Large intestine (tissue), 3 donors: ENCODE data around the gene SKIDA1. TPM values are rescaled to one million over a fixed set of nuclear protein-coding genes. Genes with fewer than 3 reads are reported as not detected.

ENCODE experiments used
- DNase-seq, 2 donors: peaks; one replicate each; pipeline versions ENCODE4 v3.0.0 to v3.0.0-alpha.2; 2013
- H3K27ac ChIP-seq: one replicate; pipeline ENCODE4 v1.5.1; 2013; ENCODE audit warnings: low read length
- H3K27me3 ChIP-seq: 2 replicates; pipeline ENCODE4 v1.6.1; 2013; ENCODE audit warnings: low read length; ENCODE audit not compliant: control insufficient read depth, insufficient read depth
- H3K36me3 ChIP-seq: 2 replicates; pipeline ENCODE4 v1.6.1; 2013; ENCODE audit warnings: low read length; ENCODE audit not compliant: control insufficient read depth, insufficient read depth
- H3K4me1 ChIP-seq: one replicate; pipeline ENCODE4 v1.6.1; 2013; ENCODE audit warnings: low read length; ENCODE audit not compliant: control insufficient read depth, insufficient read depth
- H3K4me3 ChIP-seq: one replicate; pipeline ENCODE4 v1.5.1; 2013; ENCODE audit warnings: low read length
- H3K9me3 ChIP-seq: one replicate; pipeline ENCODE4 v1.6.1; 2013; ENCODE audit warnings: mild to moderate bottlenecking, low read depth, low read length, moderate library complexity; ENCODE audit not compliant: control insufficient read depth
- WGBS: methylation state at CpG from one replicate; pipeline ENCODE4 v1.1.5; 2013; ENCODE audit warnings: low lambda C conversion rate; ENCODE audit not compliant: insufficient coverage; 5-methylcytosine and 5-hydroxymethylcytosine counted together
- polyA plus RNA-seq: library from polyadenylated mRNA; unstranded; fragments of 120-200 nt; gene quantifications from one replicate; pipeline ENCODE4 v1.2.1, GENCODE V29; 2013

Gene SKIDA1
- polyA plus RNA-seq, 1 donor = 1.9 TPM

DNA sequence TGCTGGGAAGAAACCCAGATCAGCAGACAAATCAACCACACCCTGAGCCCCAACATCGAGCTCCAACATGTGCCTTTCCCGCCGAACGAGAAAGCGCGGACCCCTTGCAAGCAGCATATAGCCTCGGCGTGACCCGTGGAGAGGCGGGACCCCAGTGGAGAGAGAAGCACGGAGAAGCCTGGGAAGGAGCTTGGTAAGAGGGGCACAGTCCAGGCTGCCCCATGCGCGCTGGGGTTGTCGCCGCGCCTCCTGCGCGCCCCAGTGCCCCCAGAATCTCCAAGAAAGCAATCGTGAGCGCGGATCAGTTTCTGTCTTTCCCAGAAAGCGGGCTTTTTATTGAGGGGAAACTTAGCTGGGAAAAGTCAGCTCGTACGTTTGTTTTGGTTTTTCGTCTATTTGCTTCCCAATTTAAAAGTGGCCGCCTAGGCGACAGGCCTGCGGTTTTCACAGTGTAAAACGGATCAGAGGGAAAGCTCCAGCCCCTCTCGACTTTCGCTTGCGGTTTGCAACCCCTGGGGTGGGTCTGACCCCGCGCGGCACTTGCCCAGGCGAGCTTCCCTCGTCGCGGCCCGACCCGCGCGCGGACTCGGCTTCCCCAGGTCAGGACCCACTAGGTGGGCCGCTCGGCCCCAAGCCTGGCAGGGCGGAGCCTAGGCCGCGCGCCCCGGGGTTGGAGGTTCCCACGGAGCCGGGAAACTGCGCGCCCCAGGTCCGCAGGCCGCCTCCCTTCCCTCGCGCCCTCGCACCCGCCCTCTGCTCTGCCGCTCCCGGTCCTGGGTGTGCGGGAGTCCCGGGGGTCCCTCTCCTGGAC lies 31.1 kb downstream of the SKIDA1 start:
- Histone ChIP-seq H3K27me3 (peaks cover 33% of the 10 kb centered on the region), H3K27ac (no peak overlapping the region), H3K9me3 (no peaks in the 10 kb centered on the region), H3K4me1 (no peaks in the 10 kb centered on the region), H3K4me3 (peak overlapping the region; percentile 74), H3K36me3 (no peaks in the 10 kb centered on the region)
- DNase-seq = peak in 1 of 2 donors; percentile 63
- no CpG with 5 or more reads among the region's 66 CpGs for WGBS

- DNase-seq = peak in 1 of 2 donors; percentile 3
- H3K4me1 ChIP-seq = no peaks in the 10 kb centered on the region
- no CpG with 5 or more reads among the region's 9 CpGs for WGBS
- H3K27me3 ChIP-seq = peaks cover 27% of the 10 kb centered on the region
- no peaks in the 10 kb centered on the region for H3K36me3 ChIP-seq
- H3K4me3 ChIP-seq = no peak overlapping the region
- H3K27ac ChIP-seq = no peak overlapping the region
- H3K9me3 ChIP-seq = no peaks in the 10 kb centered on the region
Measured at GRCh38 chr10:21493784-21494183, 31.7 kb downstream of the SKIDA1 start.

DNA sequence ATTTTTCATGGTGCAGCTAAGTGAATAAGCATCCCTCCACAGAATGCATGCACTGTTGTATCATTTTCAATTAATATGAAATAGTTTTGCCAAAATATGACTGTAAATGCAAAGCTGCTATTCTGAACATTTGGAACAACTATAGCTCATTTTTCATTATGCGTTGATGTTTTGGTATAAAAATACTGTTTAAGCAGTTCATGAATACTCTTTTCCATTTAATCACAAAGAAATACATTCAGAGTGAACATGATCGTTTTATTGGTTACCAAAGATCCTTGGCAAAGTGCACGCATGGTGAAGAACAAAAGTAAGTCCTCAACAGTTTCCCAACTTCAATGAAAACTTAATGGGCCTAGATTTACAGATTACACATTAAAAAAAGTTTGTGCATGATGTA lies 33.1 kb downstream of the SKIDA1 start:
- Histone ChIP-seq H3K27ac (no peak overlapping the region), H3K4me1 (no peaks in the 10 kb centered on the region), H3K27me3 (peaks cover 23% of the 10 kb centered on the region), H3K4me3 (no peak overlapping the region), H3K9me3 (no peaks in the 10 kb centered on the region), H3K36me3 (no peaks in the 10 kb centered on the region)
- no peak for DNase-seq
- WGBS = 100% methylated on average over 1 of the region's 3 CpGs

GRCh38 chr10:21490711-21491105 lies 34.8 kb downstream of the SKIDA1 start:
- Histone ChIP-seq H3K27me3 (peaks cover 15% of the 10 kb centered on the region), H3K4me1 (no peaks in the 10 kb centered on the region), H3K27ac (no peak overlapping the region), H3K9me3 (no peaks in the 10 kb centered on the region), H3K4me3 (no peak overlapping the region), H3K36me3 (no peaks in the 10 kb centered on the region)
- WGBS = no CpG with 5 or more reads among the region's 2 CpGs
- no peak for DNase-seq

DNA sequence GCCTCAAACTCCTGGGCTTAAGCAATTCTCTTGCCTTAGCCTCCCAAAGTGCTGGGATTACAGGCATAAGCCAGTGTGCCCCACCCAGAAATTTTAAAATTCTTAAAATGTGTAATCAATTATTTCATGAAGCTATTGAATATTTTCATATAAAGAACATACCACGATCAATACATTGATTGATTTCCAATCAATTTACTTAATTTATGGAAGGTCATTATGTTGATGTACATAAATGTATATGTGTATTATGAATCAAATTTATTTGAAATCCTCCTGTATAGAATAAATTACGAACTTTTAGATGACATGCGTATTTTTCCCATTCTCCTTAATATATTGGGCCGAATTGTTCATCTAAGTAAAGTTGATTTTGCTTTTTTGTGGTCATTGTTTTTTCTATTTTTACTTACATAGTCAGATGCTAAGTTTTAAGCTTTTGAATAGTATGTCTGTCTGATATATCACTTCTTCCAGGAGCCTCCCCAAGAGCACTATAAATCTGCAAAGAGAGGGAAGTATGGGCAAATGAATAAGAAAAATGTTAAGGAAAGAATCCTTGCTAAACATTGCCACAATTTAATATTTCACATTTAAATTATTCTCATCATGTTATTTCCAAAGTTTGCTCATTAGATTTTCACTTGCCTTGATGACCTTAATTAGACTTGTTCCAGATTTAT lies 35.3 kb downstream of the SKIDA1 start:
- H3K4me1 ChIP-seq = no peaks in the 10 kb centered on the region
- H3K27ac ChIP-seq = no peak overlapping the region
- no peaks in the 10 kb centered on the region for H3K36me3 ChIP-seq
- H3K27me3 ChIP-seq = peaks cover 13% of the 10 kb centered on the region
- no peaks in the 10 kb centered on the region for H3K9me3 ChIP-seq
- no peak for DNase-seq
- H3K4me3 ChIP-seq = no peak overlapping the region
- 100% methylated on average over 1 of the region's 4 CpGs for WGBS

- Histone ChIP-seq H3K27ac (no peak overlapping the region), H3K4me3 (no peak overlapping the region), H3K27me3 (peaks cover 3% of the 10 kb centered on the region), H3K4me1 (no peaks in the 10 kb centered on the region), H3K36me3 (no peaks in the 10 kb centered on the region), H3K9me3 (no peaks in the 10 kb centered on the region)
- DNase-seq = no peak
- 60% methylated on average over 1 of the region's 5 CpGs for WGBS
Measured at GRCh38 chr10:21488957-21489446, 36.5 kb downstream of the SKIDA1 start.

DNA sequence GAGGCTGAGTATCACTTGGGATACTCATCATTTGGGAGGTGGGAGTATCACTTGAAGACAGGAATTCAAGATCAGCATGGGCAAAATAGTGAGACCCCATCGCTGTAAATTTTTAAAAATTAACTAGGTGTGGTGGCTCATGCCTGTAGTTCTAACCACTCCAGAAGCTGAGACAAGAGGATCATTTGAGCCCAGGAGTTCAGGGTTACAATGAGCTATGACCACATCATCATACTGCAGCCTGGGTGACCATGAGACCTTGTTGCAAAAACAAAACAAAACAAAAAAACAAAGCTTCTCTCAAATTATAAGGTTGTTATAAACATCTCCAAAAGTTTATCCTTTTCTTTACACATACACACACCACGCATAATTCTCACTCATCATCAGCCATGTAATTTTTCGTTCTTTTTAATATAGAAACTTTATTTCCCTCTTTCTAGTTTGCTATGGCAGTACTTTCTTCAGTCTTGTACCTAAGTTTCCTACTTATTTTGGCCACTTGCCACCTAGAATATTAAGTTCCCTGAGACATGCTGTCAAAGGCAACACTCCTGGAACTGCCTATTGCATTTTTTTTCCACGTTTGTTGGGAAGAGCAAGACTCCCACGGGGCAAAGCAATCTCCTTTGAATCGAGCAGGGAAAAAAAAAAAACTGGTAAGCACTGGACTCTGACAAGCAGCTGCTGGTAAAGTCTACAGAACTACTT lies 37.1 kb downstream of the SKIDA1 start:
- no peaks in the 10 kb centered on the region for H3K4me1 ChIP-seq
- H3K36me3 ChIP-seq = no peaks in the 10 kb centered on the region
- WGBS = 100% methylated on average over 2 of the region's 6 CpGs
- no peaks in the 10 kb centered on the region for H3K27me3 ChIP-seq
- H3K27ac ChIP-seq = no peak overlapping the region
- no peak overlapping the region for H3K4me3 ChIP-seq
- no peak for DNase-seq
- no peaks in the 10 kb centered on the region for H3K9me3 ChIP-seq

DNA sequence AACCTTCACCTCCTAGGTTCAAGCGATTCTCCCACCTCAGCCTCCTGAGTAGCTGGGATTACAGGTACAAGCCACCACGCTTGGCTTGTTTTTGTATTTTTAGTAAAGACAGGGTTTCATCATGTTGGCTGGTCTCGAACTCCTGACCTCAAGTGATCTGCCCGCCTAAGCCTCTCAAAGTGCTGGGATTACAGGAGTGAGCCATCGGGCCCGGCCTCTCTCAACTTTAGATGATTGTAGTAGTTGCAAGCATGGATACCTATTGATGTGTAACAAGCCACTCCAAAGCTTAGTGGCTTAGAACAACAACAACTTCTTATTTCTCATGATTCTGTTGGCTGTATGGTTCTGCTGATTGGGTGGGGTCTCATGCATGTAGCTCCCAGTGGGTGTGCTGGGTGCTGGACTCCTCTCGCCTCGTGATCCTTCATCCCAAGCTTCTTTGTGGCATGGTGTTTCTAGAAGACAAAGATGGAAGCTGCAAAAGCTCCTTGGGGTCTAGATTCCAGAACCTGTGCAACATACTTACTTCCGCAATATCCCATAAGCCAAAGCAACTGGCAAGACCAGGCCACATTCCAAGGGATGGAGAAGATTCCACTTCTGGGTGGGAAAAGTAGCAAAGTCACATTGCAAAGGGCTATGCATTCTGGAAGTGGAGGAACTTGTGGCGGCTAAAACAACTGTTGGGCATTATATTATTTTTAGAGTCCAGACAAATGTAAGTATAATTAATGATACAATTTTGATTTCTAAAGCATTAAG lies 37.9 kb downstream of the SKIDA1 start:
- Histone ChIP-seq H3K9me3 (no peaks in the 10 kb centered on the region), H3K4me1 (no peaks in the 10 kb centered on the region), H3K4me3 (no peak overlapping the region), H3K27ac (no peak overlapping the region), H3K27me3 (no peaks in the 10 kb centered on the region), H3K36me3 (no peaks in the 10 kb centered on the region)
- no peak for DNase-seq
- 100% methylated on average over 2 of the region's 10 CpGs for WGBS

DNA sequence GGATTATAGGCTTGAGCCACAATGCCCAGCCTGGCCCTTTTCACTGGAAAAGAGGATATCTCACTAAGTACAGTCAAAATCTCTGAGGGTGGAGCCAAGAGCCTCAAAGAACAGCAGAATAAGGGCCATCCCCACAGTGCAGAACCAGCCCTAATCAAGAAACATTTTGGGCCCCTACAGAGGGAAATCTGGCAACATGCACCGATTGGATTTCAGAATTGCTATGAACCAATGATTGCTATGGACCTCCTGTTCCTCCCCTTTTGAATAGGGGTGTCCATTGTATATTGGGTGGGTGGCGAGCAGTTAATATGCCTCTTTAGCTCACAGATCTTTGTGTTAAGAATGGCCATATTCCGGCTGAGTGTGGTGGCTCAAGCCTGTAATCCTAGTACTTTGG lies 42.7 kb downstream of the SKIDA1 start:
- no CpG with 5 or more reads among the region's 3 CpGs for WGBS
- Histone ChIP-seq H3K27me3 (no peaks in the 10 kb centered on the region), H3K9me3 (no peaks in the 10 kb centered on the region), H3K4me1 (no peaks in the 10 kb centered on the region), H3K4me3 (no peak overlapping the region), H3K27ac (no peak overlapping the region), H3K36me3 (no peaks in the 10 kb centered on the region)
- DNase-seq = no peak

GRCh38 chr10:21481407-21481806 lies 44.1 kb downstream of the SKIDA1 start:
- WGBS = no CpG with 5 or more reads among the region's 2 CpGs

More at GRCh38 chr10:21481407-21481806, 44.1 kb downstream of the SKIDA1 start:
- Histone ChIP-seq H3K4me1 (no peaks in the 10 kb centered on the region), H3K27me3 (no peaks in the 10 kb centered on the region), H3K36me3 (no peaks in the 10 kb centered on the region), H3K4me3 (no peak overlapping the region), H3K27ac (no peak overlapping the region), H3K9me3 (no peaks in the 10 kb centered on the region)
- DNase-seq = no peak
